ENCODE results near the gene RGS11.

RGS11 gene

GRCh38 chr16:228151-228851 is 47.4 kb downstream of the RGS11 start:
- peak in 1 of 2 experiments; percentile 16 for DNase-seq

DNA sequence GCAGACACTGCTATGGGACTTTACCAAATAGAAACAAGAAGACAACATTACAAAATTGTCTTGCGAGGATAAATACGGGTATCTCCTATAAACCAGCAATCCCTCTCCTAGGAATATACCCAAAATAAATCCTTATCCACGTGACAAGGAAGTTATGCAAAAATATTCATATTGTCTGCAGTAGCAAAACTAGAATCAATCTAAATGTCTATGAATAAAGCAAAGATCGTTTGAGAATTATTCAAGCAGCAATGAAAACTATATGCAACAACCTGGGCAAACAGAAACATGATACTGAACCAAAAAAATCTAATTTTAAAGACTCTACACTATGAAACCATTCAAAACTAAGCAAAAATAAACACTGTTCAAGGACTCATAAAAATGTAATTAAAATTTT is 55.7 kb downstream of the RGS11 start:
- no peak for DNase-seq
